SK-N-SH (cell line): ENCODE results near the gene GRM8.

Experiments used
- ELF1 ChIP-seq: IDR thresholded peaks from 2 replicates; pipeline ENCODE4 v1.4.0; 2012
- EZH2phosphoT487 ChIP-seq: fragments of 200-600 bp; sonication (generic); IDR thresholded peaks from 2 replicates; pipeline ENCODE4 v1.6.1; 2017; ENCODE audit warnings: low read depth, mixed run types, mild to moderate bottlenecking, antibody characterized with exemption, moderate library complexity, borderline replicate concordance
- FOXM1 ChIP-seq: IDR thresholded peaks from 2 replicates; pipeline ENCODE4 v1.4.0; 2012; ENCODE audit warnings: low read depth, mild to moderate bottlenecking
- MXI1 ChIP-seq: IDR thresholded peaks from 2 replicates; pipeline ENCODE4 v1.6.1; 2012; ENCODE audit warnings: mild to moderate bottlenecking, low read depth, low read length, improper control_type of control experiment
- TCF12 ChIP-seq: IDR thresholded peaks from 2 replicates; pipeline ENCODE4 v1.4.0; 2012
- TF ChIP-seq, protein P1 (sequence below): fragments of 200-600 bp; sonication (generic); IDR thresholded peaks from 2 replicates; pipeline ENCODE4 v1.6.1; 2017; ENCODE audit warnings: antibody characterized with exemption, mild to moderate bottlenecking, moderate library complexity
- TF ChIP-seq, protein P2 (sequence below): IDR thresholded peaks from 2 replicates; pipeline ENCODE4 v1.4.0; 2012; ENCODE audit warnings: low read depth, borderline replicate concordance

DNA sequence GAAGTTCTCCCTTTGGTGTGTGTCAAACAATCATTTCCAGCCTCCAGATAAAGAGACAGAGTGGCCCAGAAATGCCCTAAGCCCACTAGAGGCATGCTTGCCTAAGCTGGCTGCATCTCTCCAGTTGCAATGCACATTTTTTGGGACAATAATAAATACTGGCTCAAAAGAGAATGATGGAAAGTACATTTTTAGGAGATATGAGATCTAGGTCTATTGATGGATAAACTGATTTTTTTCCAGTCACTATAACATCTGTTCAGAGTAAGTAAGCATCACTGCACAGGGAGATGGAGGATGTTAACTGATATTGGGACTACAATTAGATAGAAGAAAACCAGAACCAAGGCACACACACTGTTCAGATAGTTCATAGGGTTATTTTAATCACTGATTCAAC, 553.0 kb downstream of the GRM8 start:
- TF ChIP-seq EZH2phosphoT487 (no peak), FOXM1 (no peak), ELF1 (no peak), TCF12 (no peak), MXI1 (0 out of 2 replicates have a peak, but pooled peaks have one; percentile 49)
- TF ChIP-seq, protein P1, sequence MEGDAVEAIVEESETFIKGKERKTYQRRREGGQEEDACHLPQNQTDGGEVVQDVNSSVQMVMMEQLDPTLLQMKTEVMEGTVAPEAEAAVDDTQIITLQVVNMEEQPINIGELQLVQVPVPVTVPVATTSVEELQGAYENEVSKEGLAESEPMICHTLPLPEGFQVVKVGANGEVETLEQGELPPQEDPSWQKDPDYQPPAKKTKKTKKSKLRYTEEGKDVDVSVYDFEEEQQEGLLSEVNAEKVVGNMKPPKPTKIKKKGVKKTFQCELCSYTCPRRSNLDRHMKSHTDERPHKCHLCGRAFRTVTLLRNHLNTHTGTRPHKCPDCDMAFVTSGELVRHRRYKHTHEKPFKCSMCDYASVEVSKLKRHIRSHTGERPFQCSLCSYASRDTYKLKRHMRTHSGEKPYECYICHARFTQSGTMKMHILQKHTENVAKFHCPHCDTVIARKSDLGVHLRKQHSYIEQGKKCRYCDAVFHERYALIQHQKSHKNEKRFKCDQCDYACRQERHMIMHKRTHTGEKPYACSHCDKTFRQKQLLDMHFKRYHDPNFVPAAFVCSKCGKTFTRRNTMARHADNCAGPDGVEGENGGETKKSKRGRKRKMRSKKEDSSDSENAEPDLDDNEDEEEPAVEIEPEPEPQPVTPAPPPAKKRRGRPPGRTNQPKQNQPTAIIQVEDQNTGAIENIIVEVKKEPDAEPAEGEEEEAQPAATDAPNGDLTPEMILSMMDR = 0 out of 2 replicates have a peak, but pooled peaks have one; percentile 7
- TF ChIP-seq, protein P2, sequence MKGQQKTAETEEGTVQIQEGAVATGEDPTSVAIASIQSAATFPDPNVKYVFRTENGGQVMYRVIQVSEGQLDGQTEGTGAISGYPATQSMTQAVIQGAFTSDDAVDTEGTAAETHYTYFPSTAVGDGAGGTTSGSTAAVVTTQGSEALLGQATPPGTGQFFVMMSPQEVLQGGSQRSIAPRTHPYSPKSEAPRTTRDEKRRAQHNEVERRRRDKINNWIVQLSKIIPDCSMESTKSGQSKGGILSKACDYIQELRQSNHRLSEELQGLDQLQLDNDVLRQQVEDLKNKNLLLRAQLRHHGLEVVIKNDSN = no peak
